IPS-18c (cell line): ENCODE measurements around the gene IRX5.

Experiments used
- H3K4me3 ChIP-seq: 2 replicates; pipeline ENCODE4 v1.7.0; 2013; ENCODE audit warnings: low read depth, mild to moderate bottlenecking, low read length, moderate library complexity; ENCODE audit not compliant: insufficient read depth
- H3K9me3 ChIP-seq: one replicate; pipeline ENCODE4 v1.6.1; 2013; ENCODE audit warnings: mild to moderate bottlenecking, low read length, moderate library complexity; ENCODE audit not compliant: control insufficient read depth, insufficient read depth

The IRX5 gene

GRCh38 chr16:54938212-54939028, 7.8 kb downstream of the IRX5 start:
- Histone ChIP-seq H3K9me3 (no peaks in the 10 kb centered on the region), H3K4me3 (peak overlapping the region; percentile 60)

GRCh38 chr16:54939029-54939346, 8.3 kb downstream of the IRX5 start:
- Histone ChIP-seq H3K9me3 (no peaks in the 10 kb centered on the region), H3K4me3 (peak overlapping the region; percentile 60; the same call in 1 of the 2 replicates)

GRCh38 chr16:54939510-54940278, 9.0 kb downstream of the IRX5 start:
- H3K4me3 ChIP-seq: peak overlapping the region; percentile 40; the same call in 1 of the 2 replicates

GRCh38 chr16:54940279-54940604, 9.6 kb downstream of the IRX5 start:
- no peak overlapping the region for H3K4me3 ChIP-seq
- H3K9me3 ChIP-seq: no peaks in the 10 kb centered on the region

More at GRCh38 chr16:54939510-54940278, 9.0 kb downstream of the IRX5 start:
- no peaks in the 10 kb centered on the region for H3K9me3 ChIP-seq

GRCh38 chr16:54942353-54942943, 11.8 kb downstream of the IRX5 start:
- H3K4me3 ChIP-seq: no peak overlapping the region

GRCh38 chr16:54944002-54944401, 13.3 kb downstream of the IRX5 start:
- H3K4me3 ChIP-seq: no peak overlapping the region

More at GRCh38 chr16:54942353-54942943, 11.8 kb downstream of the IRX5 start:
- H3K9me3 ChIP-seq: no peaks in the 10 kb centered on the region

GRCh38 chr16:54945063-54945462, 14.4 kb downstream of the IRX5 start:
- no peaks in the 10 kb centered on the region for H3K9me3 ChIP-seq

More at GRCh38 chr16:54944002-54944401, 13.3 kb downstream of the IRX5 start:
- H3K9me3 ChIP-seq: no peaks in the 10 kb centered on the region

GRCh38 chr16:54946909-54947308, 16.2 kb downstream of the IRX5 start:
- Histone ChIP-seq H3K9me3 (no peaks in the 10 kb centered on the region), H3K4me3 (no peak overlapping the region)

More at GRCh38 chr16:54945063-54945462, 14.4 kb downstream of the IRX5 start:
- H3K4me3 ChIP-seq: no peak overlapping the region

GRCh38 chr16:54947616-54948015, 17.0 kb downstream of the IRX5 start:
- Histone ChIP-seq H3K9me3 (no peaks in the 10 kb centered on the region), H3K4me3 (no peak overlapping the region)

GRCh38 chr16:54952195-54952594, 21.5 kb downstream of the IRX5 start:
- H3K4me3 ChIP-seq: no peak overlapping the region
- no peaks in the 10 kb centered on the region for H3K9me3 ChIP-seq

GRCh38 chr16:54953461-54953860, 22.8 kb downstream of the IRX5 start:
- Histone ChIP-seq H3K4me3 (no peak overlapping the region), H3K9me3 (no peaks in the 10 kb centered on the region)

GRCh38 chr16:54954220-54954619, 23.6 kb downstream of the IRX5 start:
- no peak overlapping the region for H3K4me3 ChIP-seq
- no peaks in the 10 kb centered on the region for H3K9me3 ChIP-seq

GRCh38 chr16:54955757-54956156, 25.1 kb downstream of the IRX5 start:
- Histone ChIP-seq H3K9me3 (no peaks in the 10 kb centered on the region), H3K4me3 (no peak overlapping the region)

- no peaks in the 10 kb centered on the region for H3K9me3 ChIP-seq
These were observed 26.9 kb downstream of the IRX5 start for GRCh38 chr16:54957403-54958166.

GRCh38 chr16:54962045-54962444, 31.4 kb downstream of the IRX5 start:
- Histone ChIP-seq H3K4me3 (no peak overlapping the region), H3K9me3 (peaks cover 3% of the 10 kb centered on the region)

More at GRCh38 chr16:54957403-54958166, 26.9 kb downstream of the IRX5 start:
- H3K4me3 ChIP-seq: no peak overlapping the region

GRCh38 chr16:54964239-54964638, 33.6 kb downstream of the IRX5 start:
- Histone ChIP-seq H3K9me3 (peaks cover 3% of the 10 kb centered on the region), H3K4me3 (no peak overlapping the region)

GRCh38 chr16:54965464-54965863, 34.8 kb downstream of the IRX5 start:
- peaks cover 5% of the 10 kb centered on the region for H3K9me3 ChIP-seq
- H3K4me3 ChIP-seq: no peak overlapping the region
